Osteoblast (primary cell): ENCODE results near the gene PPP3R2. TPM values are rescaled to one million over a fixed set of nuclear protein-coding genes. Genes with fewer than 3 reads are reported as not detected.

Experiments
- DNase-seq: peaks from one replicate; pipeline ENCODE4 v3.0.0; 2011; ENCODE audit warnings: low spot score, mixed read lengths; ENCODE audit not compliant: insufficient read length; ENCODE audit errors: missing footprints
- H2AFZ ChIP-seq: 2 replicates; pipeline ENCODE4 v1.6.0; 2011; ENCODE audit warnings: mild to moderate bottlenecking, low read length
- H3K27ac ChIP-seq: 2 replicates; pipeline ENCODE4 v1.5.1; 2011; ENCODE audit warnings: mild to moderate bottlenecking, low read depth, low read length, moderate library complexity
- H3K27me3 ChIP-seq: 2 replicates; pipeline ENCODE4 v1.6.0; 2012; ENCODE audit warnings: mild to moderate bottlenecking, control low read depth, inconsistent platforms, low read length, moderate library complexity; ENCODE audit not compliant: insufficient read depth
- H3K36me3 ChIP-seq: 2 replicates; pipeline ENCODE4 v1.5.1; 2011; ENCODE audit warnings: mild to moderate bottlenecking, low read length, control low read depth, moderate library complexity; ENCODE audit not compliant: insufficient read depth
- H3K4me1 ChIP-seq: 2 replicates; pipeline ENCODE4 v1.5.1; 2011; ENCODE audit warnings: mild to moderate bottlenecking, low read length, control low read depth, moderate library complexity; ENCODE audit not compliant: insufficient read depth
- H3K4me2 ChIP-seq: 2 replicates; pipeline ENCODE4 v1.6.0; 2011; ENCODE audit warnings: mild to moderate bottlenecking, low read length; ENCODE audit not compliant: insufficient read depth
- H3K4me3 ChIP-seq: fragments of 200-600 bp; sonication (generic); 3 replicates; pipeline ENCODE4 v1.5.1; 2012; ENCODE audit warnings: mild to moderate bottlenecking, low read length, inconsistent platforms; ENCODE audit not compliant: insufficient read depth
- H3K79me2 ChIP-seq: 2 replicates; pipeline ENCODE4 v1.6.0; 2012; ENCODE audit warnings: mild to moderate bottlenecking, low read length, control low read depth, inconsistent platforms; ENCODE audit not compliant: insufficient read depth
- H3K9me3 ChIP-seq: 2 replicates; pipeline ENCODE4 v1.5.1; 2011; ENCODE audit warnings: low read depth, low read length, control low read depth
- H4K20me1 ChIP-seq: 2 replicates; pipeline ENCODE4 v1.6.0; 2012; ENCODE audit warnings: mild to moderate bottlenecking, low read length, control low read depth; ENCODE audit not compliant: insufficient read depth
- CTCF ChIP-seq: IDR thresholded peaks from 2 replicates; pipeline ENCODE4 v1.5.1; 2011; ENCODE audit warnings: mild to moderate bottlenecking, low read depth, low read length, moderate library complexity; ENCODE audit errors: extremely low read depth
- total RNA-seq: library from RNA; depleted of rRNA; stranded (reverse); fragments of >200 nt; gene quantifications from 2 replicates; pipeline ENCODE4 v1.2.3, GENCODE V29; 2012

Gene PPP3R2
- total RNA-seq, 1 donor: not detected

GRCh38 chr9:101585740-101586139, 9.0 kb downstream of the PPP3R2 start:
- TF ChIP-seq CTCF: no peak
- Histone ChIP-seq H2AFZ (no peak overlapping the region), H3K27me3 (no peaks in the 10 kb centered on the region), H3K79me2 (no peaks in the 10 kb centered on the region), H3K36me3 (no peaks in the 10 kb centered on the region), H3K27ac (no peak overlapping the region), H3K4me2 (no peak overlapping the region), H3K9me3 (no peaks in the 10 kb centered on the region), H4K20me1 (no peaks in the 10 kb centered on the region), H3K4me1 (no peaks in the 10 kb centered on the region), H3K4me3 (no peak overlapping the region)
- DNase-seq: no peak

GRCh38 chr9:101582553-101582952, 12.2 kb downstream of the PPP3R2 start:
- H3K4me3 ChIP-seq: no peak overlapping the region
- H3K27me3 ChIP-seq: no peaks in the 10 kb centered on the region
- no peaks in the 10 kb centered on the region for H3K79me2 ChIP-seq
- no peaks in the 10 kb centered on the region for H3K9me3 ChIP-seq
- H4K20me1 ChIP-seq: no peaks in the 10 kb centered on the region
- H3K27ac ChIP-seq: no peak overlapping the region
- no peak overlapping the region for H3K4me2 ChIP-seq
- no peaks in the 10 kb centered on the region for H3K4me1 ChIP-seq
- no peaks in the 10 kb centered on the region for H3K36me3 ChIP-seq
- DNase-seq: peak; percentile 81
- no peak overlapping the region for H2AFZ ChIP-seq
- no peak for TF ChIP-seq CTCF

- no peak for DNase-seq
- no peaks in the 10 kb centered on the region for H3K79me2 ChIP-seq
- H3K27ac ChIP-seq: no peak overlapping the region
- H3K9me3 ChIP-seq: no peaks in the 10 kb centered on the region
- no peaks in the 10 kb centered on the region for H3K27me3 ChIP-seq
- no peak overlapping the region for H3K4me3 ChIP-seq
- no peak overlapping the region for H2AFZ ChIP-seq
- no peak for TF ChIP-seq CTCF
- H4K20me1 ChIP-seq: no peaks in the 10 kb centered on the region
- no peaks in the 10 kb centered on the region for H3K4me1 ChIP-seq
- H3K36me3 ChIP-seq: no peaks in the 10 kb centered on the region
- no peak overlapping the region for H3K4me2 ChIP-seq
Observed at GRCh38 chr9:101579711-101580545, 14.8 kb downstream of the PPP3R2 start.

- H4K20me1 ChIP-seq: no peaks in the 10 kb centered on the region
- H3K4me2 ChIP-seq: no peak overlapping the region
- no peaks in the 10 kb centered on the region for H3K36me3 ChIP-seq
- no peak for DNase-seq
- no peak overlapping the region for H2AFZ ChIP-seq
- no peaks in the 10 kb centered on the region for H3K4me1 ChIP-seq
- no peaks in the 10 kb centered on the region for H3K27me3 ChIP-seq
- no peak overlapping the region for H3K27ac ChIP-seq
- no peaks in the 10 kb centered on the region for H3K9me3 ChIP-seq
- H3K4me3 ChIP-seq: no peak overlapping the region
- no peak for TF ChIP-seq CTCF
- no peaks in the 10 kb centered on the region for H3K79me2 ChIP-seq
Observed at GRCh38 chr9:101578378-101578777, 16.4 kb downstream of the PPP3R2 start.
